GM18861 (cell line): ENCODE data around the gene SLC6A20.

ENCODE experiments used
- ATAC-seq: cut with Tn5 transposase; IDR thresholded peaks from one replicate; pipeline ENCODE4 v1.9.1; 2021; ENCODE audit not compliant: unreplicated experiment

SLC6A20 gene

DNA sequence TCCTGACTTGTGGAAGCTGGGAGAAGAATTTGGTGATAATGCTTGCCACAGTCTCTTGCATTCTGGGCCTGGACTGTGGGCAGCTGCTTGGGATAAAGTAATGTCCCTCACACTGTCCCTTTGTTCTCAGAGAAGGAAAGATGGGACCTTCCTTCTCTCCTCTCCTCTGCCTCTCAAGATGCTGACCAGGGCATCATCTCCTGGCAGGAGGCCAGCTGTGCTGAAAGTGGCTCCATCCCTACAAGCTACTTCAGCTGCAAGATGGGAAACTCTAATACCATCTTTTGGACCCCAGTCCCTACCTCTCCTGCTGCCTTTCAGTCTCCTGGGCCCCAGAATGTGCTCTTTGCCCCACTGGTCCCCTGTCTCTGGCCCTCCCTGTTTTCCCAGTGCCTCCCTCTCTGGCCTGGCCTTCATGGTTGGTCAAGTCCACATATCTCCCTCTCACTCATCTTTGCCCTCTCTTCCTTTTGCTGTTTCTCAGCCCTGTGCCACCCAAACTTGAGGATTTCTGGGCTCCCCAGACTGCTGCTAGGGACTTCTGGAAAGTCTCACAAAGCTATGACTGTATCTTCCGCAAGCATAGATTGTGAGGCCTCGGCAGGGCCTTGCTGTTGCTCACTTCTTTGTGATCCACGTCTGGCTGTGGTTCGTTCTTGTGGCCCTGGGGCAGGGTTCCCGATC, 7.1 kb upstream of the SLC6A20 start:
- ATAC-seq, result no peak

DNA sequence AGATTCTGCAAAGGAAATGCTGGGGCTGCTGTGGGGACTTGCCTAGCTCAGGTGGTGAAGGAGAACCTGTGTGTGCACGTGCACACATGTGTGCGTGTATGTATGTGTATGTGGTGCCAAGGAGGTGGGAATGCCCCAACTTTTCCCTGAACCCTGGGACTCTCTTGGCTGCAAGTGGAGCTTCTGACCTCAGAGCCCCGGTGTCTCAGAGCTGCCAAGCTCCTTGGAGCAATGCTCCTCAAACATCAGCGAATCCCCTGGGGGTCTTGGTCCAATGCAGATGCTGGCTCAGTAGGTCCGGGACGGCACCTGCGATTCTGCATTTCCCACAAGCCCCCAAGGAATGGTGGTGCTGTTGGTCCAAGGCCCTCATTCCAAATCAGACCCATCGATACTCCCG, 5.8 kb upstream of the SLC6A20 start:
- ATAC-seq, result no peak

DNA sequence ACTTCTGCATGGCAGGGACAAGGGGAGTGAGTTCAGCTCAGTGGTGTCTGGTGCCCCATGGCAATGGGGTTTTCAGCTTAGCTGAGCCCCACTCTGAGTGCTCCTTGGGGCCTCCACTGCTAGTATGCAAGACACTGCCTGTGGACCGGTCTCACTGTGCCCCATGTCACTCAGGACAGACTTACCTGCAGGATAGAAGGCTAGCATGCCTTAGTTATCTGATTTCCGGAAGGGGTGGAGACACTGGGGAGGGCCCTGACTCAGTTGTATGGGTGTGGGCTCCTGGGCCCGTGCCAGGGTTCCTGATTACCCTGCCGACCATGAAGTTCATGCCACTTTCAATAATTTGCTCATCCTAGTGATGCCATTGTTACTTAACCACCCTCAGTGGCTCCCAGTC, 4.3 kb upstream of the SLC6A20 start:
- ATAC-seq, result no peak

DNA sequence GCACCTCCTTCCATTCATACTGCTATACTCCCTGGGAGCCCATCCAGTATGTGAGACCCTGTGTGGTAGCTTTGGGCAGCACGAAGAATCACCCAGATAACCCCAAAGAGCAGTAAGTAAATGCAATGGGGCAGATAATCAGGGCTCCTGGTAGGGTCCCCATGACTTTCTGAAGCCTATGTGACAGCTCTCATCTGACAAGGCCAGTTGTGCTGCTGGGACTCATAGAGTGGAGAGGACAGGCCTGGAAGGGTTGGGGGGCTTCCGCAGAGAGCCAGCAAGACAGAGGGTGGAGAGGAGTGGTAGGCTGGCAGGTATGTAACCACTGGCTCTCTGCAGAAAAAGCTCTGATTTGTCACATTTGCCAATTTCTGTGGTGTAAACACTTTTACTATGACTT, 3.2 kb upstream of the SLC6A20 start:
- ATAC-seq, result no peak

DNA sequence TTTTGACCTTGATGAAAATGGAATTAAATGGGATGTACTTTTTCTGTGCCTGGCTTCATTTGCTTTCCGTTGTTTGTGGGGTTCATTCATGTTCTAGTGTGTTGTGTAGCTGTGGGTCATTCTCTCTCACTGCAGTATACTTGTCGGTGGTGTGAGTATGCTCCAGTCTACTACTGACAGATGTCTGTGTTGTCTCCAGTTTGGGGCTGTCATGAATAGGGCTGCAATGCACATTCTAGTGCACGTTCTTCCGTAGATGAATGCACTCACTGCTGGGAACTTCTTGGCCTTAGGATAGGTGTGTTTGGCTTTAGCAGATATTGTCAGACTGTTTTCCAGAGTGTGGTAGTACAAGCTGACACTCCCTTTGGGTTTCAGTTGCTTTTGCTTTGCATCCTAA, 1.7 kb upstream of the SLC6A20 start:
- ATAC-seq, result no peak

DNA sequence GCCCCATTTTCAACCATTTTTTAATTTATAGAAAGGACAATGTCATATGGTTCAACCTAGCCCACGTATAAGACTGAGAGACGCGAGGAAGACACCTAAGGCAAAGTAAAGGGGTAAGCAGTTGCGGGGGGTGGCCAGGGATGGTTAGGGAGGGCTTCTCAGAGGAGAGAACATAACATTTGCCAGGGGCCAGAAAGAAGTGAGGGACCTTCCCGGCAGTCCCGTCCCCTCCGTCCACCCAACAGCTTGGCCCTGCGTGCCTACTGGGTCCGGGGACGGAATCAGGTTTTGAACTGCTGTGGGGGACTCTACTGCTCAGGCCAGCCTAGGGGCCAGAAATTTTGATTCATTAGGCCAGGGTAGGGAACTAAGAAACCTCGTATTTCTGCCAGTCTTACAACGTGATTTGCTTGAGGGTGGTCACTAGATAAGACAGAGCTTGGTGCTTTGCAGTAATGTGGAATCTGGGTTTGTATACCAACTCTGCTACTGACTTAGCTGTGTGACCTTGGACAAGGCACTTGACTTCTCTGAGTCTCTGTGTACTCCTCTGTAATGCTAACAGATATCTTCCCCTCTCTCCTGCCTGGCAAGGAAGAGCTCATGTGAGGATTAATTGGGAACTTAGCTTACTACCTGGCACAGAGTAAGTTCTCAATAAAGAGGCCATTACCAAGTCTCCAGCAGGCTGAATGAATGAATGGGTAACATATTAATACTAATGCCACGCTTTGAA, 734 bp upstream of the SLC6A20 start:
- ATAC-seq, result no peak

DNA sequence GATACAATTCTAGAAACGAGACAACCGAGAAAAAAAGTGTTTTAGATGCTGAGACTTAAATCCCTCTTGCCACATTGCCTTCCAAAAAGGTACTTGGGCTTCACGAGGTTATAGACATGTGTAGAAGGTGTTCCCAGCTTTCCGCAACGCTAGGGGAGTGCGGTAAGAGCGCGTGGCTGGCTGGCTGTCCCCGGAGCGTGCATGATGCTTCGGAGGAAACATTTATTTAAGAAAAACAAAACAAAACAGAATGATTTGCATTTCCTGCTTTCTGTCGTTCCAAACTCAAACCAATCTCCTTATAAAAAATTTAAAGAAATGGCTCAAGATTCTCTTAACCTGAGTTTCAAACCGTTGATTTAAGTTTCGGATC, 841 bp downstream of the SLC6A20 start:
- ATAC-seq, result no peak

DNA sequence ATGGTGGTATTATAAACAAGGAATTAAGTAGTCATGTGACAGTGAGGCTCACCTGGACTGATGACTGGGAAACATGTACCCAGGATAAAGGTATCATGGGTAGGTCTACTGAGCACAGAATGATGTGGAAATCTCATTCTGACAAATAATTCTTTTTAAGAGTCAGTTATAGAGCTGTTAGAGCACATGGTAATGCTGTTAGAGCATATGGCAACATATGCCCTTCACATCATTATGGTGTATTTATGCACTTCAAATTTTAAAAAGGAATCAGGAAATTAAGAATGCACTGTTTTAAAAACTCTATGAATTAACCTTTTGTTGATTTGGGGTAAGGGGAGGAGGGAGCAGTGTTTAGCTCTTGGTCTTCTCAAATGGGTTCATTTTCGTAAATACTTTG, 1.7 kb downstream of the SLC6A20 start:
- no peak for ATAC-seq

DNA sequence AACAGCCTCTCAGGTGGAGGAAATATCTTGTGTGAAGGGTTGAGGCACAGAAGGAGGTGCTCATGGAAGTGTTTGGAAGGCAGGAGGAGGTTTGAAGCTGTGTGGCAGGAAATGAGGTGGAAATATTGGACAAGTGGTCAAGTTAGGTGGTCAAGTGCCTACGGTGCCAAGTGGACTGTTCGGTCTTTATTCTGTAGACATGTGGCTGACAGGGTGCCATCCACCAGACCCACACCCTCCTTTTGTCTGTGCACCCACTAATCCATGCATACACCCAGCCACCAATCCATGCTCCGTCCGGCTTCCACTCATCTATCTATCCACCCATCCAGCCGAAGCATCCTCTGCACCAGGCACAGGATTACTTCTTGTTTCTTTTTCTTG, 2.2 kb downstream of the SLC6A20 start:
- no peak for ATAC-seq

DNA sequence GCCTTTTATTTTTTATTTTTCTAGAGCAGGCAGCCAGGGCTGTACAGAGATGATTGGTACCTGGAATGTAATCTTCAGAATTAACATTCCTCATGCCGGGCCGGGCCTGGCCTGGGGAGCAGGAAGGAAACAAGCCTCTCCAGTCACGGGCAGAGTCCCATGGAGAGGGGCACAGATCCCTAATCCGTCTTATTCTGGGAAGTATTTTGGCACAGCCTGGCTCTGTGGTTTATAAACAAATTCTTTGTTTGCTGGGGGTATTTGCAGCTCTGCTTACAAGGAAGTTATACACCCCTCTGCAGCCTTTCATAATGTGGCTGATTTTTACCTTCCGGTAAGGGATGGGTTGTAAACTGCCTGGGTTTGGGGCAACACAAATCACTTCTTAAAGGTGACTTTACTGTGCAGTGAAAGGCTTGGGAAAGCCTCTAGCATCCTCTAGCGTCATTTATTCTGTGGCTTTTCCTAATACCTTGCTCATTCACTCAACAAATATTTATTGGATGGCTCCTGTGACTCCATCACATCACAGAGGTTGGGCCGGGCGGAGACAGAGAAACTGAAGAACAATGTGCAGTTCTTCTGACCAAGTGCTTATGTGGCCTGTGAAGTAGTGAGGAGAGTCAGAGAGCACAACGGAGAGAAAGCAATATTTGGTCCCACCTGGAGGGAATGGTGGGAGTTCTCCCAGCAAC, 2.7 kb downstream of the SLC6A20 start:
- no peak for ATAC-seq

DNA sequence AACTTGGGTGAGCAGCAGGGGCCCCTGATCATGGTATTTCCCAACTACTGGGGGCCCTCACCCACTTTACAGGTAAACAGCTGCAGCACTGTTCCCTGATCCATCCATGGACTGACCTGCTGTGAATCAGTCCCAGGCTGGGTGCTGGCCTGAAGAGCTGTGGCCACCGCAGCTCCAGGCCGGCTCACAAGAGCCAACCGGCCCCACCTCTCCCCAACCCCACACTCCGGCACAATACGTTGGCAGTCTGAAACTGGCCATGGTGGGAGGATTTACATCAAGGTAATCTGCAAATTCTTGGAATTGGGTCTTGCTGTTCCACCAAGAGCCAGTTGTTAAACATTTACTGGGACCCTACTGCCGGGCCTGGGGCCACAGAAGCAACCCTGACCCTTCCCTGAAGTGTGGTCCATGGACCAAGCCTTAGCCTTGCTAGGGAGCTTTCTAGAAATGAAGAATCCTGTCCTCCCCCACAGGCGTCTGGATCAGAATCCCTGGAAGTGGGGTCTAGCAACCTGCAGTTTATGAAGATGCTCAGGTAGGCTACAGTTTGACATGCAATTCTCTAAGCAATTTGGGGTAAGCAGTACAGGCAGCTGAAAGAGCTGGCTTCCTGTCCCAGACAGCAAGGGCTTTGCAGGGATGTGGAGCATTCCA, 3.7 kb downstream of the SLC6A20 start:
- ATAC-seq, result no peak

DNA sequence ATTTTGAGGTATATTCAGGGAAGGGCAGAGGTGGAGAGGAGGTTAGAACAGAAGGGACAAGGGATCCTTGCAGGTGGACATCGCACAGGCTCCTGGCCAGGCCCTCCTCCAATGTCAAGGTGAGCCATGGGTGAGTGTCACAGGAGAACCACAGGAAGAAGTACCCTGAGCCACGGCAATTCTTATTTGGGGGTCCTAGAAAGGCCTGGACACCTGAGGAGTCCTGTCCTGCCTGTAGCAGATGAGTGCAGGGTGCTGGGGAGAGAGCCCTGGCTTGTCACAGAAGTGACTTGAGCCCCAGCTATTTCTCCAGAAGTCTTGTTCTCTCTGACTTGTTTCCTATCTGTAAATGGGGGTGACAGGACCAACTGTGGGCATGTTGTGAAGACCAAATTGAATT, 4.3 kb downstream of the SLC6A20 start:
- ATAC-seq, result no peak

DNA sequence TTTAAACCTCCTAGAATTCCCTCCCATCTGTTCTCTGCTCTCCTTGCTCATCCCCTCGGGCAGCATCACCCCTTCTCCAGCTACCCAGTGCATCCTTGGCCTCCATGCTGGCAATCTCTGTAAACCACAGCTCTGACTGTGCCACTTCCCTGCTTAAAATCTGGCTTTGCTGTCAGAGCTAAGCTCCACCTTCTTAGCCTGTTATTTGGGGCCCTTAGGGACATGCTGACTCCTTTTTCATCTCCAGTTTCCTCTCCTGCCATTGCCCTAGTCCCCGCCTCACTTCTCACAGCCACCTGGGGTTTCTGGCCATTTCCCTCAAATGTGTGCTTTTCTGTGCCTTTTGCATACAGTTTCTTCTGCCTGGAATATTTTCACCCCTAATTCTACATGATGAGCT, 5.7 kb downstream of the SLC6A20 start:
- no peak for ATAC-seq

DNA sequence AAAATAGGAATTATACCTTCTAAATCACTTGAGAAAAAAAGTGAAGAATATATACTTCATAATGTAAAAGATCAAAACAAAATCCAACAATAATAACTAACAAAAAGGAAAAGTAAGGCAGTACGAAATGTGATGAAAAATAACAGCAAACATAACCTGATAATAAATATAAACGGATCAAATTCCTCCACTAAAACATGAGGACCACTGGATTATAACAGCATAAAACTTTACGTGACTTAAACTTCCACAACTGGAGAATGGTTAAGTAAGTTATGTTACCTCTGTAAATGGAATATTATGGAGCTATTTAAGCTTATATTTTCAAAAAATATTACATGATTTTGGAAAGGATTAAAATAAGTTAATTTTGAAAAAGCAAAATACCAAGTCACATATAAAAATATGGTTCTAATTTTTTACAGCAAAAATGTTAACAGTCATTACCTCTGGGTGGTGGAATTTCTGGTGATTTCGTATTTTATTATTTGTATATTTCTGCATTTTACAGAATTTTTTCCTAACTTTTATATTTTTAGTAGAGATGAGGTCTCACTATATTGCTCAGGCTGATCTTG, 7.0 kb downstream of the SLC6A20 start:
- ATAC-seq, result no peak

DNA sequence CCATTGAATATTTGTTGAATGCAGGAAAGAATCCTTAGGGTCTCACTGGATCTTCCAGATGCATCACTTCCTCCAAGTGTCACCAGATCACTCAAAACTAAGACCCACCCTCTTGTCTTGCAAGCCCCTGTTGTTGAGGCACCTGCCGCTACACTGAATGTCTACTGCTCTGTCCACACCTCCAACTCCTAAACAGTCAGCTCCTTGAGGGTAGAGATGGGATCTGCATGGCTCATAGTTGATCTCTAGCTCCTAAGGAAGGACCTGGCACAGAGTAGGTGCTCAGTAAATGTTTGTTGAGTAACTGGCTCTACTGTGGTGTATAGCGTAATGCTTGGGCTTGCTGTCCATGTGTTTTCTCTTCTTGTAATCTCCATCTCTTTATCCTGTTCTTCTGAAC, 8.8 kb downstream of the SLC6A20 start:
- ATAC-seq, result no peak

DNA sequence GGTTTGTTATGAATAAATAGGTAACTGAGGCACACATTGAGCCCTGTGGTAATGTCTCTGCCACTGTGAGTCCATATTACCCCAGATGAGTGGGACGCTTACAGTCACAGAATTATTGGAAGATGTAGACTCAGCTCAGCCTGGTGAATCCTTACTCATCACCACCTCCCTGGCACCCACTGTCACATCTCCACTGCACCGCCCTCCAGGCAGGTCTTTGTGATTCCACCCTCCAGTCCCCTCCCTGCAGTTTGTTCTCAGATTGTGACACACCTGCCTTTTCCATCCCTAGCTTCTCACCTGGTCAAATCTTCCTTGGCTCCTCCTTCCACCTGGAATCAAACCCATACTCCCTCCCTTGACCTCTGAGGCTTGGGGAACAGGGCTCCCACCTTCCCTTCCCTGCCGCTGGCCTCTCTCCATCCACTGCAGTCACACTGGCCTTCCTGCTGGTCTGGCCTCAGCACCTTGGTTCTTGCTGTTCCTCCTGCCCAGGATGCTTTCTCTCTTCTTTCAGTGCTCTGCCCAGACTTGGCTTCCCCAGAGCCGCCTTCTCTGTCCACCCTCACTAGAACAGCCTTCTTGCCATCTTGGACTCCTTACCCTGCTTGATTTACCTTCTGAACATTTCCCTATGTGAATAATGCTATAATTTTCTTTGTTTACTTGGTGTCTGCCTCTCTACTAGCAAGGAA, 9.4 kb downstream of the SLC6A20 start:
- no peak for ATAC-seq

DNA sequence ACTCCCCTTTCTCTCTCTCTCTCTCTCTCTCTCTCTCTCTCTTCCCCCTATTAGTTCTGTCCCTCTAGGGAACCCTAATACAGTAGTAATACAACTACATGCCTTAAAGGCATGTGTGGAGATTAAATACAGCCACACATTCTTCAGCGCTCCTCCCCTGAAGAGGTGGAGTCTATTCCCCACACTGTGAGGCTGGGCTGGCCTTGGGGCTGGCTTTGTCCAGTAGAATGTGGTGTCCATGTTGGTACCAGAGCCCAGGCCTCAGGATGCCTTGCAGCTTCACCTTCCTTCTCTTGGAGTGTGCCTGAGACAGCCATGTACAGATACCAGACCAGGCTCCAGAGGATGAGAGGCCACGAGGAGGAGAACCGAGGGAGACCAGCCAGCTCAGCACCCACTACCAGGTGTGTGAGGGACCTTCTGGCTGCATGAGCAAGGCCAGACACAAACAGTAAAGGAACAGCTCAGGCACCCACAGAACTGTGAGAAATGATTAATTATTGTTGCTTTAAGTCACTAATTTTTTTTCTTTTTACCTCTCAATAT, 10.7 kb downstream of the SLC6A20 start:
- ATAC-seq, result no peak

DNA sequence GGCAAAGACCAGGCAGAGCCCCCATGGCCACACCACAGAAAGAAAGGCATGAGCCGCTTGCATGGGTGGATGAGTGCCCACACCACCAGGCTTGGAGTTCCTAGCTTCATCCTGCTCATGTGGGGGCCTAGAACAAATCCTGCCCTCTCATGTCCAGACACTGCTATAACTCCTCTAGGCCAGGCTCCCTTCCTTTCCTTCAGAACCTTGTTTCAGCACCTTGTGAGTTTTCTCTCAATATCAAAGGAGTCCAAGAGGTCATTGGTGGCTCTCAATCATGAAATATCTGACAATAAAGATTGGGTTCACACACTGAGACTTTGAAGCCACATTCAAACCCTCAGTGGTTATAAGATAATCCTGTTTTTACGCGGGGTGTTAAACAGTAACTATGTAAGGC, 12.7 kb downstream of the SLC6A20 start:
- ATAC-seq, result no peak

DNA sequence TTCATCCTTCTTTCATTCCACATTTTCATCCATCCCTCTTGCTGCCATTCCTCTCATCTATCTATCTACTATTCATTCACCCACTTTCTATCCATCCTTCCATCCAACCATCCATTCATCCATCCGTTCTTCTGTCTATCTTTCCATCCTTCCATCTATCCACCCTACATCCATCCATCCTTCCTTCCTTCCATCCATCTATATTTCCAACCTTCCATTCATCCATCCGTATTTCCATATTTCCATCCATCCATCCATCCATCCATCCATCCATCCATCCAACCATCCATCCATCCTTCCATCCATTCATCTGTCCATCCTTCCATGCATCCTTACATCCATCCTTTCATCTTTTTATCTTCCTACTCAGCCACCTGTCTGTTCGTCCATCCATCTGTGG, 14.0 kb downstream of the SLC6A20 start:
- no peak for ATAC-seq

DNA sequence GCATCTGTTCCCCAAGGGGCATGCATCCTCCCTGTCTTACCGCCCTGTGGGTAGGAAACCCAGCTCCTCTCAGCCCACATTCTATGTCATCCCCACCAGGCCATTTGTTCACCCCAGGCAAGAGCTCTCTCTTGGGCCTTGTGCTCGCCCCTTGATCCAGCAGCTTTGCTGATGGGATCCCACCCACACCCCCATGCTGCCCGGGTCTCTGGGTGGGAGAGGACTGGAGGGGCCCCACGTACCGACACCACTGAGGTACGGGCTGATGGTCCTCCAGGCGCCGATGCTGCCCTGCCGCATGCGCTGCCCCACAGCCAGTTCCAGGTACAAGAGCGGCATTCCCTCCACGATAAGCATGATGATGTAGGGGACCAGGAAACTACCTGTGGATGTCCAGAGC, 14.5 kb downstream of the SLC6A20 start:
- ATAC-seq, result no peak

DNA sequence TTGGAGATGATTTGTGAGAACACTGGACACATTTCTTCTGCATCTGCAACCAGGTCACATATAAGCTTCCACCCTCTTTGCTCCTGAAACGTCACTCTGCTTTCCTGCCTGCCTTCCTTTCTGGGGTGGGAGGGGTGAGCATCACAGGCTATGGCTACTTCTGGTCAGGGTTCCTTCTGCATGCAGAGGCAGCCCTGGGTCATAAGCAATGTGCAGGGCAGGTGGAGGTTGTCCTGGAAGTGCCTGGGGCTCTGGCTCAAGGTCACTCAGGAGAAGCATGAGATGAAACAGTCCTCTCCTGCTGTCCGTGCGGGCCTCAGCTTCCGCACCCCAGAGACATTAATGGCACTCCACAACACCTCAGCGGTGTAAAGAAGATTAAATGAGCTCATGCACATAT, 15.1 kb downstream of the SLC6A20 start:
- ATAC-seq, result no peak
